DND-41 (cell line): ENCODE data around the gene MAGI1.

Source experiments
- EZH2 ChIP-seq: IDR thresholded peaks from 3 replicates; pipeline ENCODE4 v1.6.1; 2012; ENCODE audit warnings: borderline replicate concordance, low read depth, mild to moderate bottlenecking, moderate library complexity, low read length, inconsistent platforms; ENCODE audit not compliant: severe bottlenecking
- TF ChIP-seq, protein P1 (sequence below): IDR thresholded peaks from 2 replicates; pipeline ENCODE4 v1.5.1; 2012; ENCODE audit warnings: borderline replicate concordance, low read length, moderate library complexity, mild to moderate bottlenecking; ENCODE audit not compliant: poor library complexity, severe bottlenecking; ENCODE audit errors: extremely low read depth

GRCh38 chr3:65493371-65493882, 545.3 kb downstream of the MAGI1 start:
- TF ChIP-seq, protein P1, sequence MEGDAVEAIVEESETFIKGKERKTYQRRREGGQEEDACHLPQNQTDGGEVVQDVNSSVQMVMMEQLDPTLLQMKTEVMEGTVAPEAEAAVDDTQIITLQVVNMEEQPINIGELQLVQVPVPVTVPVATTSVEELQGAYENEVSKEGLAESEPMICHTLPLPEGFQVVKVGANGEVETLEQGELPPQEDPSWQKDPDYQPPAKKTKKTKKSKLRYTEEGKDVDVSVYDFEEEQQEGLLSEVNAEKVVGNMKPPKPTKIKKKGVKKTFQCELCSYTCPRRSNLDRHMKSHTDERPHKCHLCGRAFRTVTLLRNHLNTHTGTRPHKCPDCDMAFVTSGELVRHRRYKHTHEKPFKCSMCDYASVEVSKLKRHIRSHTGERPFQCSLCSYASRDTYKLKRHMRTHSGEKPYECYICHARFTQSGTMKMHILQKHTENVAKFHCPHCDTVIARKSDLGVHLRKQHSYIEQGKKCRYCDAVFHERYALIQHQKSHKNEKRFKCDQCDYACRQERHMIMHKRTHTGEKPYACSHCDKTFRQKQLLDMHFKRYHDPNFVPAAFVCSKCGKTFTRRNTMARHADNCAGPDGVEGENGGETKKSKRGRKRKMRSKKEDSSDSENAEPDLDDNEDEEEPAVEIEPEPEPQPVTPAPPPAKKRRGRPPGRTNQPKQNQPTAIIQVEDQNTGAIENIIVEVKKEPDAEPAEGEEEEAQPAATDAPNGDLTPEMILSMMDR = no peak
- TF ChIP-seq EZH2 = no peak
